Testis (tissue), 2 donors: ENCODE measurements around the gene HOXD12.

ENCODE experiments used
- CTCF ChIP-seq, 3 experiments: fragments of 450-650 bp in 2 of 3; fragments of 200-600 bp in 1 of 3; sonication (generic) in 1 of 3; IDR thresholded peaks; one replicate each; pipeline ENCODE4 v1.5.1; 2016 to 2019; ENCODE audit warnings: antibody characterized with exemption in 3 of 3, mild to moderate bottlenecking in 2 of 3, moderate library complexity in 1 of 3
- POLR2A ChIP-seq: fragments of 450-650 bp; IDR thresholded peaks from one replicate; pipeline ENCODE4 v1.6.1; 2017; ENCODE audit warnings: antibody characterized with exemption, mild to moderate bottlenecking, moderate library complexity

- TF ChIP-seq CTCF (IDR thresholded peaks at IDR 0.05) (peak in 2 of 3 experiments; percentile 26 to 69), POLR2A (no peak)
Measured at GRCh38 chr2:176111309-176111663, 11.7 kb downstream of the HOXD12 start.
